Measurements from ENCODE around the gene CTR9.
A peak's percentile ranks its signal among the peaks of the same experiment; 100 is the strongest.
"Not testable (repeated sequence)": the region's sequence is repeated elsewhere in the genome, so short reads cannot be mapped to it uniquely, and the experiment has no call there.

Gene CTR9

DNA sequence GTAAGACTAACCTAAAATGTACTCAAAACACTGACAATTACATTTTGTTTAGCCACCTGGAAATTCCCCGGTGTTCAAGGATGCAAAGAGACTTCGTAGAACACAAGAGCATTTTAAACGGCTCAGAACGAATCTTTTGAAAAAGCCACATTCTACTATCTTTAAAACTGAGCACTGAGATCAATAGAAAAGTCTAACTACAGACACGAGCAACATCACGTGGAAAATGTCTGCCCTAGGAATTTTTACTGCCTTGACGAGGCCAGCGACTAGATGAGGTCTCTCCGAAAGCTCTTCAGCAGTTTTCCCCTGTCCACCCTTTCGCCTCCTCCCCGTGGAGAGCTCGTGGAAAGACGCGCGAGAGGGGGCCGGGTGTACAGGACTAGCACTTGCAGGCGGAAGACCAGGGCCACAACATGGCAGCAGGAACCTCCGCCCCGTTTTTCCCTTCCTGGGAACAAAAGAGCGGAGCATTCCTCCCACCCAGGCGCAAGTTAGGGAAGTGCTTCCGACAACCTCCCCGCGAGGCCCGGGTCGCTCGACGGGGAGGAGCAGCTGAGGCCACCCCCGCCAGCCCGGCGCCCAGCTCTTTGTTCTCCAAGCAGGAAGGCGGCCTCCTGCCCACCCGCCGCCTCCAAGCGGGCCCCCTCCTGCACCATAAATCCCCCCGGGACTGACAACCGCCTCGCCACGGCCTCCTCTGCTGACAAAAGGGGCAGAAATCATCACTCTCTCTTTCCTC, 56.6 kb downstream of the CTR9 start:
- DNase-seq: peak; percentile 67 to 85

GRCh38 chr11:10808235-10808552, 57.1 kb downstream of the CTR9 start:
- DNase-seq: no peak
- no peak for TF ChIP-seq POLR2A (IDR thresholded peaks at IDR 0.05; ENCODE audit: low read length)
- no peak for TF ChIP-seq GATA1 (IDR thresholded peaks at IDR 0.05; ENCODE audit: low read depth, low read length)

More for the DNA sequence above, 56.6 kb downstream of the CTR9 start:
- TF ChIP-seq POLR2A (IDR thresholded peaks at IDR 0.05; ENCODE audit: low read length) (no peak), GATA1 (IDR thresholded peaks at IDR 0.05; ENCODE audit: low read depth, low read length) (no peak)

DNA sequence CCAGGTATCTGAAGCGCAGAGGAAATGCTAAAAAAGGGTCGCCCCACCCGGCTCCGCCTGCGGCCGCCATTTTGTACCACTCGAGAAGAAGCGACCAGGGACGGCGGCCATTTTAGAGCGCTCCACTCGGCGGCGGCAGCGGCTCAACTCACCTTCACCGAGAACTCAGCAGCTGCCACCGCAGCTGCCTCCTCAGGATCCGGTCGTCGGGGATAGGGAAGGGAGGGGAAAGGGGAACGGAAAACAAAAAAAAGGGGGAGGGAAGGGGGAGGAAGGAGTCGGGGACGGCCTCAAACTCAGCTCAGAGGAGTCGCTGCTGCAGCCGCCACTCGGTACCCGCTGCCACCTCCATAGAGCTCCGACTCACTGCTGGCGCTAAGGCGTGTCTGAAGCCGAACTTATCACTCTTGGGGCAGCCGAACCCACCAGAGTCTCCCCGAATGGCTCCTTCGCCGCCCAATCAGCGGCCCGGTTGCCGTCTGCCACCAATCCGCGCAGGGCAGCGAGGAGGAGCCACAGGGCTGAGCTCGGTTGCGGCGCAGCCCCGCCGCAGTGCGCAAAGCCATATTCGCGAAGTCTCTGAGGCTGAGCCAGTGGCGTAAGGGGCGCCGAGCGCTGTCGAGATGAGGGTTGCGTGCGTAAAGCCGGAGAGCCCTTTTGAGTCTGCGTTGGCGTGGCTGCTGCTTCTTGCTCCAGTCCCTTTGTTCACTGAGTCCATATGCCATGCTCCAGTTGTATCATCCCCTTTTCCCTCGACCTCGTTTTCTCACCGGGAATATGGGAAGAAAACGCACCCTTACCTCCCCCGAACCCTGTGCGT, 57.7 kb downstream of the CTR9 start, which contains the start of gene EIF4G2:
TSS of gene EIF4G2 (minus strand) at position 374 of the 820 bp plus-strand sequence.
- TF ChIP-seq POLR2A (IDR thresholded peaks at IDR 0.05; ENCODE audit: low read length) (peak; percentile 100), GATA1 (IDR thresholded peaks at IDR 0.05; ENCODE audit: low read depth, low read length) (no peak)

GRCh38 chr11:10809373-10810160, 58.5 kb downstream of the CTR9 start:
- TF ChIP-seq POLR2A (IDR thresholded peaks at IDR 0.05; ENCODE audit: low read length): no peak
- no peak for TF ChIP-seq GATA1 (IDR thresholded peaks at IDR 0.05; ENCODE audit: low read depth, low read length)
- peak; percentile 60 to 73 for DNase-seq

More for the DNA sequence above, 57.7 kb downstream of the CTR9 start, which contains the start of gene EIF4G2:
- DNase-seq: peak; percentile 99

- no peak for TF ChIP-seq GATA1 (IDR thresholded peaks at IDR 0.05; ENCODE audit: low read depth, low read length)
- no peak for TF ChIP-seq POLR2A (IDR thresholded peaks at IDR 0.05; ENCODE audit: low read length)
These were observed 62.9 kb downstream of the CTR9 start for GRCh38 chr11:10813945-10814344.

GRCh38 chr11:10818594-10818993, 67.5 kb downstream of the CTR9 start:
- TF ChIP-seq GATA1 (IDR thresholded peaks at IDR 0.05; ENCODE audit: low read depth, low read length) (no peak), POLR2A (IDR thresholded peaks at IDR 0.05; ENCODE audit: low read length) (no peak)
- no peak for DNase-seq

More at GRCh38 chr11:10813945-10814344, 62.9 kb downstream of the CTR9 start:
- no peak for DNase-seq

DNA sequence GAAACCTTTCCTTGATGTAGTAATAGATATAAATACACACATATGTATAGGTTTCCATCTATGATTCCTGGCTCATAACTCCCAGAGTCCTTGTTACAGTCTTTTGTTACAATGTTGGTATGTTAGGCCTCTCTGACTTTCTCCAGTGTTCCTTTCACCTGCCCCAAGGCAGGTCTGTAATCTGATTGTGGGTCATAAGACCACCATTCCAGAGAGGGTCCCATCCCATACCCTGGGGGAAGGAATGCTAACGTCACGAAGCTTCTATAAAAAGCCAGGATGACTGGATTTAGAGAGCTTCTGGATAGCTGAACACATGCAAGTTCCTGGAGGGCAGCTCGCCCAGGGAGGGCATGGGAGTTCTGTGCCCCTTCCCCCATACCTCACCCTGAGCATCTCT, 71.4 kb downstream of the CTR9 start:
- DNase-seq: not testable (repeated sequence)

GRCh38 chr11:10823152-10823579, 72.1 kb downstream of the CTR9 start:
- peak; percentile 68 to 80 for DNase-seq
- no peak for TF ChIP-seq POLR2A (IDR thresholded peaks at IDR 0.05; ENCODE audit: low read length)

GRCh38 chr11:10824888-10825287, 73.8 kb downstream of the CTR9 start:
- TF ChIP-seq GATA1 (IDR thresholded peaks at IDR 0.05; ENCODE audit: low read depth, low read length) (no peak), POLR2A (IDR thresholded peaks at IDR 0.05; ENCODE audit: low read length) (no peak)
- DNase-seq: no peak

GRCh38 chr11:10828402-10828801, 77.4 kb downstream of the CTR9 start:
- DNase-seq: no peak
- TF ChIP-seq POLR2A (IDR thresholded peaks at IDR 0.05; ENCODE audit: low read length) (no peak), GATA1 (IDR thresholded peaks at IDR 0.05; ENCODE audit: low read depth, low read length) (no peak)

DNA sequence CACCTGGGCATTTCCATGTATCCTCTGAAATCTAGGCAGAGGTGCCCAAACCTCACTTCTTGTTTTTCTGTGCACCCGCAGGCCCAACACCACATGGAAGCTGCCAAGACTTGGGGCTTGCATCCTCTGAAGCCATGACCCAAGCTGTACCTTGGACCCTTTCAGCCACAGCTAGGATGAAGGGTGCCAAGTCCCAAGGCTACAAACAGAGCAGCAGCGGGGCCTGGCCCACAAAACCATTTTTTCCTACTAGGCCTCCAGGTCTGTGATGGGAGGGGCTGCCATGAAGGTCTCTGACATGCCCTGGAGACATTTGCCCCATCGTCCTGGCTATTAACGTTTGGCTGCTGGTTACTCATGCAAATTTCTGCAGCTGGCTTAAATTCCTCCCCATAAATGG, 78.1 kb downstream of the CTR9 start:
- TF ChIP-seq POLR2A (IDR thresholded peaks at IDR 0.05; ENCODE audit: low read length) (no peak), GATA1 (IDR thresholded peaks at IDR 0.05; ENCODE audit: low read depth, low read length) (no peak)
- DNase-seq: no peak
